Mesendoderm (in vitro differentiated cells): Measurements from ENCODE around the gene SREBF2.

ENCODE experiments used
- DNase-seq: peaks from one replicate; pipeline ENCODE4 v3.0.0; 2013
- H2AK5ac ChIP-seq: 2 replicates; pipeline ENCODE4 v1.6.1; 2013; ENCODE audit warnings: low read length, inconsistent platforms
- H2BK120ac ChIP-seq: 2 replicates; pipeline ENCODE4 v1.6.1; 2013; ENCODE audit warnings: low read depth, mild to moderate bottlenecking, low read length, moderate library complexity, mixed read lengths
- H2BK15ac ChIP-seq: replicated peaks from 2 replicates; pipeline ENCODE4 v1.6.1; 2013; ENCODE audit warnings: low read depth, mild to moderate bottlenecking, moderate library complexity
- H2BK5ac ChIP-seq: 2 replicates; pipeline ENCODE4 v1.6.1; 2013; ENCODE audit warnings: low read length, inconsistent platforms
- H3K18ac ChIP-seq: 2 replicates; pipeline ENCODE4 v1.6.1; 2013; ENCODE audit warnings: mild to moderate bottlenecking, low read length, mixed read lengths
- H3K23ac ChIP-seq: one replicate; pipeline ENCODE4 v1.6.1; 2013; ENCODE audit warnings: low read length
- H3K27ac ChIP-seq: 2 replicates; pipeline ENCODE4 v1.5.1; 2013; ENCODE audit warnings: low read depth, mild to moderate bottlenecking, inconsistent platforms, low read length, moderate library complexity
- H3K27me3 ChIP-seq: 2 replicates; pipeline ENCODE4 v1.6.1; 2013; ENCODE audit warnings: low read length, control low read depth, mild to moderate bottlenecking, inconsistent platforms; ENCODE audit not compliant: insufficient read depth, poor library complexity
- H3K36me3 ChIP-seq: 2 replicates; pipeline ENCODE4 v1.6.1; 2013; ENCODE audit warnings: low read length, inconsistent platforms; ENCODE audit not compliant: control insufficient read depth, insufficient read depth
- H3K4ac ChIP-seq: one replicate; pipeline ENCODE4 v1.6.1; 2013; ENCODE audit warnings: low read depth, mild to moderate bottlenecking, low read length, moderate library complexity
- H3K4me1 ChIP-seq: 2 replicates; pipeline ENCODE4 v1.6.1; 2013; ENCODE audit warnings: low read depth, low read length, inconsistent platforms; ENCODE audit not compliant: control insufficient read depth
- H3K4me2 ChIP-seq: 2 replicates; pipeline ENCODE4 v1.6.1; 2013; ENCODE audit warnings: low read length
- H3K4me3 ChIP-seq: 2 replicates; pipeline ENCODE4 v1.5.1; 2013; ENCODE audit warnings: mild to moderate bottlenecking, low read length
- H3K56ac ChIP-seq: one replicate; pipeline ENCODE4 v1.6.1; 2013; ENCODE audit warnings: low read length
- H3K79me1 ChIP-seq: 2 replicates; pipeline ENCODE4 v1.6.1; 2013; ENCODE audit warnings: low read length, inconsistent platforms
- H3K79me2 ChIP-seq: 2 replicates; pipeline ENCODE4 v1.6.1; 2013; ENCODE audit warnings: mild to moderate bottlenecking, low read length; ENCODE audit not compliant: control insufficient read depth, insufficient read depth
- H3K9ac ChIP-seq: 2 replicates; pipeline ENCODE4 v1.6.1; 2013; ENCODE audit warnings: low read length, inconsistent platforms
- H4K5ac ChIP-seq: one replicate; pipeline ENCODE4 v1.6.1; 2013; ENCODE audit warnings: low read length
- H4K8ac ChIP-seq: one replicate; pipeline ENCODE4 v1.6.1; 2013; ENCODE audit warnings: low read depth, mild to moderate bottlenecking, control low read depth, low read length, moderate library complexity
- whole genome bisulfite sequencing: extraction: QIAGEN DNeasy Blood & Tissue Kit; methylation state at CpG from one replicate; pipeline ENCODE4 v1.1.7; 2013; ENCODE audit warnings: low lambda C conversion rate, missing lambda C conversion rate; ENCODE audit not compliant: insufficient coverage; ENCODE audit errors: extremely low coverage; 5-methylcytosine and 5-hydroxymethylcytosine counted together

Gene SREBF2

GRCh38 chr22:41816871-41817270 lies 16.0 kb upstream of the SREBF2 start:
- Histone ChIP-seq H3K18ac (no peak overlapping the region), H2BK120ac (no peak overlapping the region), H3K79me1 (no peaks in the 10 kb centered on the region), H2BK15ac (no peak overlapping the region), H3K9ac (no peak overlapping the region), H4K8ac (no peak overlapping the region), H3K23ac (no peak overlapping the region), H3K4me1 (no peaks in the 10 kb centered on the region), H2AK5ac (no peak overlapping the region), H3K4me3 (no peak overlapping the region), H3K36me3 (peaks cover 3% of the 10 kb centered on the region), H3K4ac (no peak overlapping the region), H3K27me3 (no peaks in the 10 kb centered on the region), H2BK5ac (no peak overlapping the region), H3K27ac (no peak overlapping the region), H3K56ac (no peak overlapping the region), H3K79me2 (no peaks in the 10 kb centered on the region), H4K5ac (no peak overlapping the region), H3K4me2 (no peak overlapping the region)
- no peak for DNase-seq
- WGBS: no CpG with 5 or more reads among the region's 2 CpGs

- WGBS: no CpG with 5 or more reads among the region's 5 CpGs
- no peak overlapping the region for H3K27ac ChIP-seq
- DNase-seq: no peak
- no peak overlapping the region for H2BK5ac ChIP-seq
- H2BK120ac ChIP-seq: no peak overlapping the region
- peaks cover 3% of the 10 kb centered on the region for H3K36me3 ChIP-seq
- no peak overlapping the region for H3K4me2 ChIP-seq
- no peak overlapping the region for H3K4ac ChIP-seq
- H3K79me2 ChIP-seq: no peaks in the 10 kb centered on the region
- H2AK5ac ChIP-seq: no peak overlapping the region
- no peak overlapping the region for H3K23ac ChIP-seq
- no peak overlapping the region for H4K5ac ChIP-seq
- no peaks in the 10 kb centered on the region for H3K4me1 ChIP-seq
- H3K9ac ChIP-seq: no peak overlapping the region
- H2BK15ac ChIP-seq: no peak overlapping the region
- no peak overlapping the region for H4K8ac ChIP-seq
- no peak overlapping the region for H3K56ac ChIP-seq
- no peaks in the 10 kb centered on the region for H3K79me1 ChIP-seq
- H3K18ac ChIP-seq: no peak overlapping the region
- H3K4me3 ChIP-seq: no peak overlapping the region
- no peaks in the 10 kb centered on the region for H3K27me3 ChIP-seq
These were observed 14.9 kb upstream of the SREBF2 start for GRCh38 chr22:41818011-41818410.

- Histone ChIP-seq H2BK5ac (no peak overlapping the region), H3K27me3 (no peaks in the 10 kb centered on the region), H3K79me1 (no peaks in the 10 kb centered on the region), H3K79me2 (no peaks in the 10 kb centered on the region), H3K18ac (no peak overlapping the region), H2BK120ac (no peak overlapping the region), H3K4me3 (no peak overlapping the region), H3K23ac (no peak overlapping the region), H3K56ac (no peak overlapping the region), H3K4me2 (no peak overlapping the region), H2BK15ac (no peak overlapping the region), H4K8ac (no peak overlapping the region), H3K36me3 (peaks cover 3% of the 10 kb centered on the region), H3K4me1 (no peaks in the 10 kb centered on the region), H4K5ac (no peak overlapping the region), H3K27ac (no peak overlapping the region), H3K4ac (no peak overlapping the region), H2AK5ac (no peak overlapping the region), H3K9ac (no peak overlapping the region)
- DNase-seq: no peak
- WGBS: no CpG with 5 or more reads among the region's 6 CpGs
These were observed 14.3 kb upstream of the SREBF2 start for GRCh38 chr22:41818596-41818995.

GRCh38 chr22:41819257-41819656 lies 13.6 kb upstream of the SREBF2 start:
- no peak overlapping the region for H2BK15ac ChIP-seq
- no peak overlapping the region for H3K56ac ChIP-seq
- no peak for DNase-seq
- H3K79me1 ChIP-seq: no peaks in the 10 kb centered on the region
- H3K4ac ChIP-seq: no peak overlapping the region
- no peaks in the 10 kb centered on the region for H3K27me3 ChIP-seq
- no peak overlapping the region for H2AK5ac ChIP-seq
- no peak overlapping the region for H2BK5ac ChIP-seq
- no peak overlapping the region for H3K4me2 ChIP-seq
- no CpG with 5 or more reads among the region's 4 CpGs for WGBS
- H3K9ac ChIP-seq: no peak overlapping the region
- H3K4me3 ChIP-seq: no peak overlapping the region
- H3K23ac ChIP-seq: no peak overlapping the region
- H4K8ac ChIP-seq: no peak overlapping the region
- H2BK120ac ChIP-seq: no peak overlapping the region
- peaks cover 3% of the 10 kb centered on the region for H3K36me3 ChIP-seq
- H4K5ac ChIP-seq: no peak overlapping the region
- no peaks in the 10 kb centered on the region for H3K4me1 ChIP-seq
- no peak overlapping the region for H3K18ac ChIP-seq
- no peaks in the 10 kb centered on the region for H3K79me2 ChIP-seq
- H3K27ac ChIP-seq: no peak overlapping the region

- no peak overlapping the region for H3K4me2 ChIP-seq
- H3K27ac ChIP-seq: no peak overlapping the region
- H3K4me3 ChIP-seq: no peak overlapping the region
- H2AK5ac ChIP-seq: no peak overlapping the region
- no peak overlapping the region for H2BK5ac ChIP-seq
- no peak overlapping the region for H2BK15ac ChIP-seq
- peaks cover 2% of the 10 kb centered on the region for H3K4me1 ChIP-seq
- H3K27me3 ChIP-seq: no peaks in the 10 kb centered on the region
- no peak overlapping the region for H4K8ac ChIP-seq
- no peak overlapping the region for H3K18ac ChIP-seq
- peaks cover 3% of the 10 kb centered on the region for H3K36me3 ChIP-seq
- no CpG with 5 or more reads among the region's 5 CpGs for WGBS
- H3K9ac ChIP-seq: no peak overlapping the region
- no peaks in the 10 kb centered on the region for H3K79me1 ChIP-seq
- H4K5ac ChIP-seq: no peak overlapping the region
- H2BK120ac ChIP-seq: no peak overlapping the region
- H3K79me2 ChIP-seq: no peaks in the 10 kb centered on the region
- no peak overlapping the region for H3K56ac ChIP-seq
- no peak overlapping the region for H3K23ac ChIP-seq
- no peak overlapping the region for H3K4ac ChIP-seq
- DNase-seq: no peak
These were observed 12.5 kb upstream of the SREBF2 start for GRCh38 chr22:41820447-41820846.

GRCh38 chr22:41821471-41822316 lies 11.2 kb upstream of the SREBF2 start:
- no CpG with 5 or more reads among the region's 12 CpGs for WGBS
- Histone ChIP-seq H3K79me2 (no peaks in the 10 kb centered on the region), H3K27ac (no peak overlapping the region), H3K4me2 (no peak overlapping the region), H2BK15ac (no peak overlapping the region), H3K9ac (no peak overlapping the region), H3K4ac (no peak overlapping the region), H4K5ac (no peak overlapping the region), H3K36me3 (no peaks in the 10 kb centered on the region), H3K4me3 (no peak overlapping the region), H3K18ac (no peak overlapping the region), H3K56ac (peak overlapping the region; percentile 28), H4K8ac (no peak overlapping the region), H3K4me1 (peaks cover 8% of the 10 kb centered on the region), H2BK120ac (no peak overlapping the region), H3K79me1 (no peaks in the 10 kb centered on the region), H2BK5ac (no peak overlapping the region), H3K27me3 (no peaks in the 10 kb centered on the region), H3K23ac (no peak overlapping the region), H2AK5ac (no peak overlapping the region)
- DNase-seq: no peak
